T-helper 22 cell (primary cell): ENCODE data around the gene POSTN.

Experiments
- DNase-seq: peaks from one replicate; pipeline ENCODE4 v3.0.0-alpha.2; 2020; ENCODE audit warnings: low read depth

Gene POSTN

DNA sequence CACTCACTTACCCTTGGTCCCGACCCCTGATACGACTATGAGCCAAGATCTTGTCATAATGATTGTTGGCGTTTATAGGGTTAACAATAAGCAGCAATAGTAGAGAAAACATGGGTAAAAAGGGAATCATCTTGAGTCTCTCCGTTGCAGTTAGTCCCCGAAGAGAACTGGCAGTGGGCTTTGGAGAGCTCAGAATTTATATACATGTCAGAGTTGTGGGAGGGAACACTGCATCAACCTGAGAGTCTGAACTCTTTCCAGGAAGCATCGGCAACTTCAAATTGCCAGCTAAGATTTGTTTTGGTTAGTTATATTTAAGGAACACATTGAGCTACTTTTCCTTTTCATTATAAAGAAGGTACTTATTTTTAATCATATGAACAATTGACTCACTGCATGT lies at the start of gene POSTN:
Gene POSTN (minus strand): TSS at position 172 of the 400 bp plus-strand sequence. CDS start 42 bp downstream, at position 130.
- no peak for DNase-seq

GRCh38 chr13:37647031-37647650 lies 48.6 kb upstream of the POSTN start:
- DNase-seq: no peak

GRCh38 chr13:37646531-37646930 lies 48.0 kb upstream of the POSTN start:
- DNase-seq: no peak

GRCh38 chr13:37645181-37645740 lies 46.7 kb upstream of the POSTN start:
- DNase-seq: no peak

GRCh38 chr13:37641391-37641790 lies 42.8 kb upstream of the POSTN start:
- no peak for DNase-seq

DNA sequence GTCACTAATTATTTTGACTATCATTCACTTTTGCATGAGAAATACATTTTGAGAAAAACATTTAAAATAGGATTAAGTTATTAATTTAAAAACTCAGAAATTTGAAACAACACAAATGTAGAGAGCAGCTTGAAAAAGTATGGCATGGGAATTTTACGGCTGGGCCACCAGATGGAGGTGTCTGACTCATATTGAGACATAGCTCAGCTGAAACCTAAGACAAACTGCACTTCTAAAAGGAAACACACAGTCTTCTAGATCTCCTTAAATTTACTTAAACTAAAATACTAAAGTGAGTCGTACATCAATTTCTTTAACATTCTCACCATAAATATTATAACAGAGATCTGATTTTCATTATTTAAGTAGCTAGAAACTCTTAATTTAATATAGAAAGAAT lies 41.9 kb upstream of the POSTN start:
- no peak for DNase-seq

GRCh38 chr13:37636701-37637100 lies 38.1 kb upstream of the POSTN start:
- DNase-seq: no peak

GRCh38 chr13:37632294-37632693 lies 33.7 kb upstream of the POSTN start:
- DNase-seq: no peak

GRCh38 chr13:37627428-37627827 lies 28.9 kb upstream of the POSTN start:
- no peak for DNase-seq

- no peak for DNase-seq
Measured at GRCh38 chr13:37621811-37622361, 23.3 kb upstream of the POSTN start.

GRCh38 chr13:37618554-37618953 lies 20.0 kb upstream of the POSTN start:
- DNase-seq: no peak

DNA sequence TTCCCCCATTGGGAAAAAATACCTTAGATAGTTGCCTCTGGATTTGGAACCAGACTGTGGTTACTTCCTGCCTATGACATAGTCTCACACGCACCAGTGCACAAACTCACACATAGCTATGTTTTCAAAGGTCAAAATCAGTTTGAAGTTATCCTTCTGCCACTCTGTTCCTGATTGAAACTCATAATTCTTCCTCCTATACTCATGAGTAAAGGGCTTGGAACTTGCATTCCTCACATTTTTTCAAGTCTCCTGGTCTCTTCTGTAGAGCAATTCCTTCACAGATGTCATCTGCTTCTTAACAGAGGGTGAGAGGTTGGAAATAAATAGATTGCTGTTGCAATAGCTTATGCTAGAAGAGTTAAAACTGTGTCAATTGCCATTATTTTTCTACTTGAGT lies 18.6 kb upstream of the POSTN start:
- DNase-seq: no peak

DNA sequence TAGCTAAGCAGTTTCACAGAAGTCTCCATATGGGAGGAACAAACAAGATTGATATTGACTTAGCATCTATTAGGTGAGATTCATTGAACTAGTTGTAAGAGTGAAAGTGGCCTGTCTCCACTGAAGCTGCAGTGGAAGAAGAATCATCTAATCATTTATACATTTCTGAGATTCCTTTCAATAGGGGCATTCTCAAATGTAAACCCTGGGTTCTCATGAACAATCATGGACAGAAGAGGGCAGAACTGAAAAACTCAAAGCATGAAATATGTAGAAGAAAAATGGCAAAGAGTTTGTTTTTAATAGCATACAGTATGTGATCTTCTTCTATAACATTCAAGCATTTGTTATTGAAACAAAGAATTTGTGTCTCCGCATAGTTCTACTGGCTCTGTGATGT lies 17.6 kb upstream of the POSTN start:
- no peak for DNase-seq

DNA sequence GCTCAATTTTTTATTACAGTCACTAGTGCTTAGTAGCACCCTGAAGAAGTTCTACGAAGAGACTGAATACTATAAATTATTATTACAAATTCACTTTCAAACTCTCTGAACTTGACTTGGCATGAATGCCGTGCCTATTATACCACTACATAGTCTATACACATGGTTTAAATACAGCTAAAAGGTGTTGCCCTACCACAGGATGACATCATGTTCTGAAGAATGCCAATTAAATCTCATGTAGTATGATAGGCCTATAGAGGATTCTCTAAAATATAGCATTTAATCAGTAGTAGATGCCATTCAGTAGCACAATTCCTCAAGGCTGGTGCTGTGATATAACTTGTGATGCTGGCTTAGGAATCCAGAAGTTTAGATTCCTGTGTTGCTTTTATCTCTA lies 16.7 kb upstream of the POSTN start:
- DNase-seq: no peak

DNA sequence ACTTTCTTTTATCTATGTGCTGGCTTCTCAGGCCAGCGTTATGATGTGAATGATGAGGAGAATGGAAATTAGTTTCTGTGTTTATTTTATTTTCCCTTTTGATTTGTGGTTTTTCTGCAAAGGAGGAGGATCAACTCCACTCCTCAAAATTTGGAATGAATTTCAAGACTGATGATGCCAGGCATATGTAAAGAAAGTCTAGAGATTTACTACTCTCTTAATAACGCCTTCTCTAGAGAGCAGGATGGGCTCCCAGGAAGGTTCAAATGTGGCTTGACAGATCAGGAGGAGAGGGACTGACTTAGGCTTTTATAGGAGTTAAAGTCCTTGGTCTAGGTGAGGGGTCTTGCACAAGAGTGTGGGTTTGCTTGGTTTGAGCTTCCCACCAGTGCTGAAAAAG lies 15.1 kb upstream of the POSTN start:
- no peak for DNase-seq

DNA sequence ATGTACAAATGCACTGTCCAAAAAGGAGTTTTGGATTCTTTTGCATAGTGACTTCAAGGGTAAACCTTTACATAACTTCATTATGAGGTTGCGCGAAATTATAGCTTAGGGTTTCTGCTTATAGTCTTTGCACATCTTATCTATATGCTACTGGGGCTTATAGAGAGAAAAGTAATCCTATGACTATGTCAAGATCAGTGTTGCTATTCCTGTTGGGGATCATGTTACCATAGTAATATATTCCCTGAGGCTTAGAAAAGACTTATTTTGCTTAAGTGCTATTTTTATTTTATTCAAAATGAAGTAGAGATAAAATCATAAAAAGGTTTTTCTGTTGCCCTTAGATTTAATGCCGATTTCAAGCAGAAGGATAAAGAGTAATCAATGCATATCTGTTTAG lies 14.7 kb upstream of the POSTN start:
- no peak for DNase-seq

- DNase-seq: no peak
Measured at GRCh38 chr13:37608750-37609339, 10.3 kb upstream of the POSTN start.

DNA sequence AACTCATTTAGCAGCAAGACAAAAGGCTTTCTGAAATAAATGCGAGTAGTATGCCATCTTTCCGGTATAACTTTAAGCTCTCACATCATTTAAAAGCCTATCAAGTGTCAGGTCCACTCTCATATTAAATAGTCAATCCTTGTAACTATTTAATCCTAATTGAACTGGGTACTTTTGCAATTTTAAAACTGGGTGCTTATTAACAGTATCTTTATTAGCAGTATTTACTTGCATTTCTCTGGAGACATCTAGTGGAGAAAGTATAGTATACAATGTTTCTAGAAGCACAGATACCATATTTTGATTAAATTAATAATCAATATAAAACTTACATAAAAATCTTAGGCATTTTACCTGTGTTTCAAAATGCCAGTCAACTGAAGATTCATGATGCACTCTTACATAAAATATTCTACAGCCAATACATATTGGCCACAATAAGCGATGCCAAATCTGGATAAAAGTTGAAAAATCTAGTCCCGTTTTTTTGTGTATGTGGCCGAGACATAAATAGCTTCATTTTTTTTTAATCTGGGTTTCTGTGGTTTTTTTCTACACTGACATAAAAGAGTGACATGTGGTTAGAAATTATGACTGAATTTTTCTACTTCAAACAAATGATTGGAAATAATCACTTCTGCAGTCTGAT lies 4.3 kb upstream of the POSTN start:
- no peak for DNase-seq

DNA sequence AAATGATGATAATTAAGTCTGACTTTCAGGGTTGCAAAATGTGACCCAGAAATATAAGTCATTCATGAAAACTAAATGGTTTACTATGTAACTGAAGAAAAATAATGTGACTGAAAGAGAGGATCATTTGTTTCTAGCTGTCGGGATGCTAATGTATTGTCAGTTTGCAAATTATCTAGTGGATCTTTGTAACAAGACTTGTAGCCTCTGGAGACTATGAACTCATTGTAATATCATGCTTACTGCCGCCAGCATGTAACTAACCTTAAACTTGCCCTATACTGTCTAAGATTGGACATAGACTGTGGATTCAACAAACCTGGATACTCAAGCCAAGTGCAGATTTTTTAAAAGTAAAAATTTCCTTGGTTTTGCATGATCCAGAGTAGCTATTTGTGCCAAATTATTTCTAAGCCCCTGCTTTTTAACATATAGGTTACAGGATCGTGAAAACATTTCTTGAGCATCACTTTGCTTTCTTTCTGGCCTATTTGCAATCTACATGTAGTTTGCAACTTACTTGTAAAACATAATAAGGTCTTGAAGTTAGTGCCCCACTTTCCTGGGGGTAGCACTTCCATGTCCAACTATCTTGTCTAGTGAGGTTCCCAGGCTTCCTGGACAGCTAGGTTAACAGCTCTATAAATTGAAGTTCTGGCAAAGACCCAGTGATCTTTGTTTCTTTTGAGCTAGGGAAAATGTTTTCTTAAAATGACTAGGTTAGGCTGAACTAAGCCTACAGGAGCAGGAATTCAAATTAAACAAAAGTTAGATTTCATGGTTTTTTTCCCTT lies 3.3 kb upstream of the POSTN start:
- DNase-seq: no peak

GRCh38 chr13:37599519-37599918 lies 951 bp upstream of the POSTN start:
- no peak for DNase-seq

- DNase-seq: no peak
Measured at GRCh38 chr13:37597477-37598025, 1.0 kb downstream of the POSTN start.

GRCh38 chr13:37596805-37597204 lies 1.8 kb downstream of the POSTN start:
- no peak for DNase-seq
